ENCODE results near the gene RPL21.

RPL21 gene

GRCh38 chr13:27245610-27246009, 5.7 kb upstream of the RPL21 start:
- TF ChIP-seq CTCF (IDR thresholded peaks at IDR 0.05; ENCODE audit: low read depth, low read length): no peak
- no peak for DNase-seq (ENCODE audit: extremely low read depth, low read depth)

GRCh38 chr13:27250833-27251165, 559 bp upstream of the RPL21 start:
- no peak for TF ChIP-seq CTCF (IDR thresholded peaks at IDR 0.05; ENCODE audit: low read depth, low read length)
- no peak for DNase-seq (ENCODE audit: extremely low read depth, low read depth)

GRCh38 chr13:27252467-27252866, 1.1 kb downstream of the RPL21 start:
- no peak for TF ChIP-seq CTCF (IDR thresholded peaks at IDR 0.05; ENCODE audit: low read depth, low read length)
- DNase-seq (ENCODE audit: extremely low read depth, low read depth): no peak

GRCh38 chr13:27257233-27257568, 5.8 kb downstream of the RPL21 start:
- no peak for DNase-seq (ENCODE audit: extremely low read depth, low read depth)
- TF ChIP-seq CTCF (IDR thresholded peaks at IDR 0.05; ENCODE audit: low read depth, low read length): no peak

- TF ChIP-seq CTCF (IDR thresholded peaks at IDR 0.05; ENCODE audit: low read depth, low read length): no peak
- DNase-seq (ENCODE audit: extremely low read depth, low read depth): no peak
These were observed 6.4 kb downstream of the RPL21 start for GRCh38 chr13:27257648-27258253.

- DNase-seq (ENCODE audit: extremely low read depth, low read depth): no peak
- no peak for TF ChIP-seq CTCF (IDR thresholded peaks at IDR 0.05; ENCODE audit: low read depth, low read length)
These were observed 7.5 kb downstream of the RPL21 start for GRCh38 chr13:27258637-27259386.

GRCh38 chr13:27259831-27260230, 8.5 kb downstream of the RPL21 start:
- no peak for TF ChIP-seq CTCF (IDR thresholded peaks at IDR 0.05; ENCODE audit: low read depth, low read length)
- no peak for DNase-seq (ENCODE audit: extremely low read depth, low read depth)
